ENCODE measurements around the gene METTL3. TPM values are rescaled to one million over a fixed set of nuclear protein-coding genes. Genes with fewer than 3 reads are reported as not detected.

The METTL3 gene
- total and polyA plus RNA-seq, 2 experiments from 2014 or later = 59.7 to 69.2 TPM

DNA sequence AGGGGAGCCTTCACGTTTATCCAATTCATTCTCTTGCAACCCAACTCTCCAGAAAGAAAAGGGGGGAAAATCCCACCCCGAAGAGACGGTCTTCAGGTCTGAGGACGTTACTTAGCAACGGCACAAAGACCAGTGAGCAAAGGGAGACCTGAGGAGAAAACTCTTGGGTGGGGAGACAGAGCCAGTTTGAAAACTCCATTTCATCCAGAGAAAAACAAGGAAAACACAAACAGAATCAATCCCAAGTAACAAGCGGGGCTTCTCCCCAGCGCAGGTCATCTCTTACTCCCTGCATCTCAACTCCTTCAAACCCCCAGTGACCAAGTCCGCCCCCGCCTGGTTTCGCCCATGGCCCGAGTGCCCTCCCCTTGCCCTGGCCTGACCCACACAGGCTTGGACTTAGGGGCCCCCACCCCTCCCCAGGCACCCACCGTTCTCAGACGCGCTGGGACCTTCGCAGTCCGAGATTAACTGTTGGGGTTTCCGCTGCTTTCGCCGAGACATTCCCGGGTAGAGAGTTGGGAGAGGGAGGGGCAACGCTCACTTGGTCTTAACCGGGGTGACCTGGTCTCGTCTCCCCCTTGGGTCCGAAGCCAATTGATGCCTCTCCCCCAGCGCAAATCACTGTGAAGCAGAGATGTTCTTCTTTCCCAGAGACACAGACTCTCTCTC is 25.4 kb upstream of the METTL3 start:
- peaks cover 18% of the 10 kb centered on the region for H3K4me1 ChIP-seq (ENCODE audit: low read depth)
- H3K36me3 ChIP-seq = no peaks in the 10 kb centered on the region
- H3K4me3 ChIP-seq = peak overlapping the region; percentile 59
- peak overlapping the region; percentile 27 for H3K27ac ChIP-seq
- H3K27me3 ChIP-seq = no peaks in the 10 kb centered on the region
- TF ChIP-seq CTCF (IDR thresholded peaks at IDR 0.05; ENCODE audit: low read depth, low read length) = no peak
- DNase-seq (ENCODE audit: low read depth in 1 of 2, low spot score in 1 of 2) = peak in 1 of 2 donors; percentile 36
- H3K9me3 ChIP-seq (ENCODE audit: low read depth) = no peaks in the 10 kb centered on the region

DNA sequence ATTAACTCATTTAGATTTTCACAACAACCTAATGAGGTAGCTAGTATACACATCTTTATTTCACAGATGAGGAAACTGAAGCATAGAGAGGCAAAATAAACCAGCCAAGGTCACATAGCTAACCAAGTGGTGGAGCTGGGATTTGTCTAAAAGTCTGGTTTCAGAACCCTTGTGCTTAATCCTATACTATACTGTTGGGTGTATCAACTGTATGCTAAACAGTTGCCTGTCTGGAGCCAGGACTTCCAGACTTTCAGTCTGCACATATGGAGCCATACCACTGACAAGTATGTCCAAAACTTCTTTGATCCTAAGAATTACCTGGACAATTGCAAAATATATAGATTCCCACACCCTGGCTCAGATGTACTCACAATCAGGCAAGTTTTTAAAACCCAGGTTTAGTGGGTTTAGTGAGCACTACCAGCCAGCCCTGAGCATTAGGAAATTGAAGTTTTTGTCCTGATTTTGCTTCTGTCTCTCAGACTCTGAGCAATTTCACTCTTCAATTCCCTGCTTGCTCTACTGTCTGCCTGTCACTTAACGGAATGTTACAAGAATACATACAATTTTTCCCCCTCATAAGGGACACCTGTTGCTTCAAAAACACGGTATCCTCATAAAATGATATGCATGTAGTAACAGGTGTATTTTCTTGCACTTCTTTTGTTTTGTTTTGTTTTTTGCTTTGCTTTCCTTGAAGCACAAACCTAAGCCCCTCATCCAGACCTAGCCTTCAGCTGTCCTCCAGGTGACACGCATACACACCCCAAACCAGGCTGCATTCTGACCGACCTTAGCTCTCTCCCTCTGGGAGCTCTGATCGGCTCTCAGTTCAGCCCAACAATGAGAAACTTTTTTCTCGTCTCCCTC is 24.6 kb upstream of the METTL3 start:
- H3K4me1 ChIP-seq (ENCODE audit: low read depth) = peaks cover 18% of the 10 kb centered on the region
- H3K4me3 ChIP-seq = peak overlapping the region; percentile 59
- no peaks in the 10 kb centered on the region for H3K36me3 ChIP-seq
- H3K9me3 ChIP-seq (ENCODE audit: low read depth) = no peaks in the 10 kb centered on the region
- H3K27ac ChIP-seq = peak overlapping the region; percentile 27
- no peak for DNase-seq (ENCODE audit: low read depth in 1 of 2, low spot score in 1 of 2)
- TF ChIP-seq CTCF (IDR thresholded peaks at IDR 0.05; ENCODE audit: low read depth, low read length) = no peak
- no peaks in the 10 kb centered on the region for H3K27me3 ChIP-seq

- DNase-seq (ENCODE audit: low read depth in 1 of 2, low spot score in 1 of 2) = no peak
- H3K27me3 ChIP-seq = no peaks in the 10 kb centered on the region
- no peak overlapping the region for H3K27ac ChIP-seq
- no peak for TF ChIP-seq CTCF (IDR thresholded peaks at IDR 0.05; ENCODE audit: low read depth, low read length)
- no peak overlapping the region for H3K4me3 ChIP-seq
- no peaks in the 10 kb centered on the region for H3K36me3 ChIP-seq
- no peaks in the 10 kb centered on the region for H3K9me3 ChIP-seq (ENCODE audit: low read depth)
- peaks cover 14% of the 10 kb centered on the region for H3K4me1 ChIP-seq (ENCODE audit: low read depth)
These were observed 23.4 kb upstream of the METTL3 start for GRCh38 chr14:21534576-21534975.

DNA sequence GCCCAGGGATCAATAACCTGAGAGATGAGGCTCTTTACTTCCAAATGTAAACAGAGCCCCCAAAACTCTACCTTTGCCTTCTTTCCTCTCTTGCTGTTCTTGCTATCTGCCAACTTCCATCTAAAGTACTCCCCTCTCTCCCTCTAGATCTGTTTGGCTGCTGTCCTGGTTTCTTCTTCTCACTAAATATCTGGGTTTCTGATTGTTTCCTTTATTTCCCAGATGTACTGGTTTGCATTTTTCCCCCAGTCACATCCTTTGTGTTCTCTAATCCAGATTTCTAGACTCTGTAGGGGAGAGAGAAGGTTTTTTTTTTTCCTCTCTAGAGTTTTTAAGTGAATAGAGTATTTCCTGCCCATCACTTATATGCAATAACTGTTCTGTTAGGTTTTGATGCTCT is 22.2 kb upstream of the METTL3 start:
- Histone ChIP-seq H3K4me1 (ENCODE audit: low read depth) (peaks cover 1% of the 10 kb centered on the region), H3K9me3 (ENCODE audit: low read depth) (no peaks in the 10 kb centered on the region), H3K27me3 (no peaks in the 10 kb centered on the region), H3K27ac (no peak overlapping the region), H3K4me3 (no peak overlapping the region), H3K36me3 (no peaks in the 10 kb centered on the region)
- no peak for TF ChIP-seq CTCF (IDR thresholded peaks at IDR 0.05; ENCODE audit: low read depth, low read length)
- no peak for DNase-seq (ENCODE audit: low read depth in 1 of 2, low spot score in 1 of 2)

- Histone ChIP-seq H3K27ac (no peak overlapping the region), H3K36me3 (no peaks in the 10 kb centered on the region), H3K9me3 (ENCODE audit: low read depth) (no peaks in the 10 kb centered on the region), H3K4me1 (ENCODE audit: low read depth) (peaks cover 4% of the 10 kb centered on the region), H3K27me3 (no peaks in the 10 kb centered on the region), H3K4me3 (no peak overlapping the region)
- no peak for TF ChIP-seq CTCF (IDR thresholded peaks at IDR 0.05; ENCODE audit: low read depth, low read length)
- DNase-seq (ENCODE audit: low read depth in 1 of 2, low spot score in 1 of 2) = no peak
These were observed 18.4 kb upstream of the METTL3 start for GRCh38 chr14:21529515-21529914.
